NCI-H1092 treated with DMSO at 0.1 percent for 48 hours (cell line): ENCODE measurements around the gene DCAF12L2.
"Not testable (repeated sequence)": the region's sequence is repeated elsewhere in the genome, so short reads cannot be mapped to it uniquely, and the experiment has no call there.

ENCODE experiments used
- DNase-seq: peaks from one replicate; lab custom pipeline; 2025; lab: John Stamatoyannopoulos, UW

The DCAF12L2 gene

DNA sequence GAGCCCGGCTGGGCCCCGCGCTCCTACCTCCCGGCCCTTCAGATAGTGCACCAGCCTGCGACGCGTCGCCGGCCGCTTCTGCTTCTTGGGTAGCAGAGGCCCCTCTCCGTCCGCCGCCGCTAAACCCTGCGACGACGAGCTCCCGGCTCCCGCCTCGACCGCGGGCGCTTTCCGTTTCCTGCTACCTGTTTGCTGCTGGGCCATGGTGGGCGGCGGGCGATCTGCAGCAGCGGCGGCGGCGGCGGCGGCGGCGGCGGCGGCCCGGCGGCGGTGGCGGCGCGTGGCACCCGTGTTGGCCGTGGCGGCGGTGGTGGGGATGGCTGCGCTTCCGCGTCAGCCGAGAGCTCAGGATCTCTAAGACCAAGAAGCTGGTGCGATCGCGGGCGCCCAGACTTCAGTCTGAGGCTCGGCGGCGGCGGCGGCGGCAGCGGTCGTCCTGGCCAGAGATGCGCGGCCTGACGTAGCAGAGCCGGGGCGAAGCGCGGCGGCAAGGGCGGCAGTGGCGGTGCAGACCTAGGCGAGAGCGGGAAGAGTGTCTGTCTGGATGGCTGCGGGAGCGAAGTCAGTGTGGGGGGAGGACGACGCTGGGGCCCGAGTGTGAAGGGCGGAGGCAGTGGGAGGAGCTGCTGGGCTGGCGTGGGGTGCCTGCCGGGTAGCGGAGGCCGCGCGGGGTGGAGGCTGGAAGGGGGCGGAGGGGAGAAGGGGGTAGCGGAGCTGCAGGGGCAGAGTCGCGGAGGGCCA lies at the start of gene DCAF12L2:
Gene DCAF12L2, minus strand, starts transcription at position 569 of the 741 bp plus-strand sequence. Its CDS starts 365 bp downstream, at position 204.
- DNase-seq, result peak; percentile 11

DNA sequence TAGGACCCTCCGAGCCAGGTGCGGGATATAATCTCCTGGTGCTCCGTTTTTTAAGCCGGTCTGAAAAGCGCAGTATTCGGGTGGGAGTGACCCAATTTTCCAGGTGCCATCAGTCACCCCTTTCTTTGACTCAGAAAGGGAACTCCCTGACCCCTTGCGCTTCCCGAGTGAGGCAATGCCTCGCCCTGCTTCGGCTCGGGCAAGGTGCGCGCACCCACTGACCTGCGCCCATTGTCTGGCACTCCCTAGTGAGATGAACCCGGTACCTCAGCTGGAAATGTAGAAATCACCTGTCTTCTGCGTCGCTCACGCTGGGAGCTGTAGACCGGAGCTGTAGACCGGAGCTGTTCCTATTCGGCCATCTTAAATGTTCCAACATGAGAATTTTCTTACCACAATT lies 24.8 kb upstream of the DCAF12L2 start:
- DNase-seq, result not testable (repeated sequence)

DNA sequence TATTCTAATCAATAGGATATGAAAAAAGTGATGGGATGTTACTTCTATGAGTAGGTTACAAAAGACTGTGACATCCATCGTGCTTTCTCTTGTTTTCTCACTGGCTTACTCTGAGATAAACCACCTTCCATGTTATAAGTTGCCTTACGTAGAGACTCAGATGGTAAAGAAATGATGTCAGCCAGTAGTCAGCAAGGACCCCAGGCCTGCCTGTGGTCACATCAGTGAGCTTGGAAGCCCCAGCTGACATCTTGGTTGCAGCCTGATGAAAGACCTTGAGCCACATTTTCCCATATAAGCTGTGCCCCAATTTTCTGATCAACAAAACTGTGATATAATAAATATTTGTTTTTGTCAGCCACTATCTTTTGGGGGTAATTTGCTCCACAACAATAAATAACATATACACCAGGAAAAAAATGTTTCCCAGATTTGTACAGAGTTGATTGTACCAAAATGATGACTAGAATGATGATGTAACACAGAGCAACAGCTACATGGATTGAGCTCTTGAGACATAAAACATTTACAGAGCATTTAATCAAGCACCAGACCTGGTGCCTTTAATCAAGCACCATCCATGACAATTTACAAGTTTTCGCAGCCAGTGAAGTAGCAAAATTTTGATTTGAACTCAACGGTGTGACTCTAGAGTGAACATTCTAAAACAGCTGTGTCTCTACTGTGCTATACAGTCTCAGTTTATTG lies 11.2 kb upstream of the DCAF12L2 start:
- DNase-seq, result no peak

DNA sequence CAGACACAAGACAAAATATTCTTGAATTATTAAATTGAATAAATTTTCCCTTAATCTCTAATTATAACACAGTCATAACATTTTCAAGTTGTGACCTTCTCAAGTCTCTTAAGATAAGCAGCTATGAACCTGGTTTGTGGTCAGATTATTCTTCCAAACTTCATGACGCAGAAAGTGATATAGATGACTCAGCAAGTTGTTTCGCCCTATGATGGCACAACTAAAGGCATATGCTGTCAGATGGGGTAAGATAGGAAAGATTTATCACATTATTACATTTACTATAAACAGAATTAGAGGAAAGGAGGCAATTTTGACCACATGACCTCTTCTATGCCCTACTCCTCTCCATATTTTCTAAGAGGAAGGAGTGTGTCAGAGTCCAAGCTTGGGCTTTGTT lies 4.6 kb upstream of the DCAF12L2 start:
- no peak for DNase-seq

DNA sequence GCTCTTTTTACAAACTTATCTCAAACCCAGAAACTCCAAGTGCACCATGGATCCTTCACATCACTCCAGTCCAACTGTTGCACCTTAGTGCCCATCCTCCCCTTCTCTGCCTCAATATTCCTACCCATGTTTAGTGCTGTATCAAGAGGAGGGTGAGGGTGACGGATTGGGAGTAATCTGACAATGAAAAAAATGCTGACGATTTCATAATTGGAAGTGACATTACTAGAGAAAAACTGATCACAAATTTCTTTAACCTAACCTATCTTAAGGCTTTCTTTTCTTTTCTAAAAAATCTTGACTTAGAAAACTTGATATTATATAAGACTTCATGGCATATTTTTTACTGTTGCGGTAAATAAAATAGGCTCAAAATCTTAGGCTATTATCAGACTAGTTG lies 1.5 kb upstream of the DCAF12L2 start:
- no peak for DNase-seq

DNA sequence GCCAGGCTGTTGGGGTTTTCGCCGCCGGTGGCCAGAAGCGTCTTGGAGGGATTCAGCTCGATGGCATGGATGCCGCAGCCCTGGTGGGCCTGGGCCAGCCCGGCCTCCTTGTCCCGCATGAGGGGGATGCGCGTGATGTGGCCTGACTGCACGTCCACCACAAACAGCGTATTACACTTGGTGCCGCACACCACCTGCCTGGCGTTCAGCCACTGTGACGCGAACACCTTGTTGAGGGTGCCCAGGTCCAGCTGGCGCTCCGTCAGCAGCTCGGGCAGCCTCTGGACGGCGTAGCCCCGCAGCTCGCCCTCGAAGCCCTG lies 728 bp downstream of the DCAF12L2 start:
- DNase-seq, result no peak

DNA sequence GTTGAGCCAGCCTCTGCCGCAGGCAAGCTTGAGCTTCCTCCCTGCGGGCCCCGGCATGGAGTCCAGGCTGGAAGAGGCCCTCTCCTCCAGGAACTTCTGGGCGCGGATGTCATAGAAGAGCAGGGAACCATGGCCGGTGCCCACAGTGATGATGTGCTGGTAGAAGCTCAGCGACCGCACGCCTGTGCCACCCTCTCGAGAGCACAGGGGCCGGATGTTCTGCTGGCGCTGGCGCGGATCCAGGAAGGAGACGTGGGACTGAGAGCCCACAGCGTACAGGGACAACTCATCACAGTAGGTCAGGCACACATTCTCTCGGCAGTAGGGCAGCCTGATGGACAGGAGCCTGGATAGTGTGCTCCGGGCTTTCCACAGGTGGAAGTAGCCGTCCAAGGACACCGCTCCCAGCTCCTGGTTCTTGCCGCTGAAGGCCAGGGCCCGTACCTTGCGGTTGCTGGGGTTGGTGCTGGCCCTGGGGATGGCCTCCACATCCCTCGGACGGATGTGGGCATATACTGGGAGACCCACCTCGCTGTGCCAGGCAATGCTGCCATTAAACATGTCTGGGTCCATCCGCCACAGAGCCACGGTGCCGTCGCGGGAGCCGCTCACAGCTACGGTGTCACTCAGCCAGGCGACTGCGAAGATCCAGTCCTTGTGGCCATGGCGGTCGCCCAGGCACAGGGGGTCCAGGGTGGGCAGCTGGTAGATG lies 1.2 kb downstream of the DCAF12L2 start:
- DNase-seq, result no peak

DNA sequence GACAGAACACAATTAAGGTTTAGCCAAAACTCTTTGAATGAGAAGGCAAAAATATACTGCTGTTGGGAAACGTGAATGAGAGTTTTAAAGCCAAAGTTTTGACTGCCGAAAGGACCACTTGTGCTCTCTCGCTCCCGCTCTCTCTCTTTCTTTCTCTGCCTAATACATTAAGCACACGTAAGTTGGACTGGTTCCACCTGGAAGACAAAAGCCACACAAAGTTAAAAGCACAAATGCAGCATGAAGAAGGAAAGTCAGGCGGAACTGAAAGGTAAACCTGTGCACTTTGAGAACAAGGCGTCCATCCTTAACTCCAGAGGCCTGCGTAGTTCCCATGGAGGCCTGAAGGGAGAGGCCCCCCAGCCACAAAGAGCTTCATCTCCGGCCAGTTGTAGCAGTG lies 1.9 kb downstream of the DCAF12L2 start:
- DNase-seq, result no peak

DNA sequence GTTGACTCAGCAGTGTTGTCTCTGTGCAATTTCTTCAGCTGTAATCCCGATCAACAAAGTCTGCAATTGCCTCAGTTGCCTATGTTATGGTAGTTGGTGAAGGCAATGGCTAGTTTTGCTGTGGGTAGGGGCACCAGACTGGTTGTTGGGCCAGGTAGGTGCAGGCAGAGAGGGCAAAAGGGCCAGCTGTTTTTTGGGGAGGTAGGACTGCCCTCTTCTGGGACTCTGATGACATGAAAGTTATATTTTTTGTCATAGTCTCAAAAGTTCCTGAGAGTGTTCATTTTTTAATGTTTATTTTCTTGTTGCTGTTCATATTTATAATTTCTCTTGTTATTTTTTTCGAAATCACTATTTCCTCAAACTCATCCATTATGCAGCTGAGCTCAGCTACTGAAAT lies 25.1 kb downstream of the DCAF12L2 start:
- DNase-seq, result no peak

DNA sequence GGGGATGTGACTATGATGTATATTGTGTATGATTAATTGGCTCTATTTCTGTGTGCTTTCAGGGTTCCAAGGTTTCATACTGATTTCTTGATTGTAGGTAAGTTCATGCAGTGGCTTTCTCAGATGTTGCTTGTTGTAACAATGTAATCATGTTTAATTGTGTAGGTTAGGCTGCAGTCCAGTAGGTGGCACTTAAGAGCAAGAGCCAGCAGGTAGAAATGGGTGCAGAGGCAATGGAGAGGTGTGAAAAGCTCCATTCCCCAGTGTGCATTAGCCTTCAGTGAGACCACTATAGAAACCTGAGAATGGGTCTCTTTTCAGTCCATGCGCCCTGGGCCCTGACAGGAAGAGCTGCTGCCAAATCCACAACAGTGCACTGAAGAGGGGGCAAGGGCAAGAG lies 28.2 kb downstream of the DCAF12L2 start:
- no peak for DNase-seq

DNA sequence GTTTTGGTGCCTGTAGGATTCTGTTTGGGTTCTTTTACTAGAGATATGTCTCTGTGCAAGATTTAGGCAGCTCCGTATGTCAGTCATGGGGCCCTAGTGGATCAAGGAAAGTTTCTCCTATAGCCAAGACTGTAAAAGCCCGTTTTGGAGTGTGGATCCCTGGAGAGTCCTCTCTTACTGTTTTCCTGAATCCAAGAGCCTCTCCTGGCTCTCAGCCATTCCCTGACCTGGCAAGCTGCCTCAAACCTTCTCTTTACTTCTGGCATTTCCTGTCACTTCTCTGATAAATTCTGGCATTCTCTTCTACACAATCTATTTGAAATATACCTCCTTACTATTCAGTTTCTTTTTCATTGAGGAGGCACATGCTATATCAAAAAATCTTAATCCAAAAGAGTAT lies 41.4 kb downstream of the DCAF12L2 start:
- DNase-seq, result no peak
